ENCODE measurements around the gene SULT1E1.

The SULT1E1 gene

DNA sequence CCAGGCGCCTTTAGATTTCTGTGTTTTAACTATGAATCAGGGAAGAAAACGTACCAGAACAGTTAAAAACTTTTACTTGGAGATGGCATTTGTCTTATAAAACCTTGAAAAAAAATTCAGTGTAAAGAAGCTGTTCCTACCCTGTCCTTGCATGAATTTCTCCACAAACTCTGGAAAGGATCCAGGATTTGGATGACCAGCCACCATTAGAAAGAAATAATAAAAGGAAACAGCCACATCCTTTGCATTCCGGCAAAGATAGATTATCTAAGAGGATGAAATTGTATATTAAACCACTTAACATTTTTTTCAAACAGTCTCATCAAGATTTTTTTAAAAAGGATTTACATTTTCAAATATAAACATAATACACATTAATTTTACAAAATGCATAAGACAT is 10.6 kb downstream of the SULT1E1 start:
- Histone ChIP-seq H3K9ac (ENCODE audit: low read length in 5 of 5) (no peak overlapping the region), H3K4me1 (ENCODE audit: control insufficient read depth in 5 of 5, insufficient read depth in 5 of 5, low read length in 5 of 5) (no peaks in the 10 kb centered on the region), H3K36me3 (ENCODE audit: control insufficient read depth in 5 of 5, insufficient read depth in 5 of 5, low read length in 5 of 5) (no peaks in the 10 kb centered on the region), H3K27me3 (ENCODE audit: control insufficient read depth in 5 of 5, insufficient read depth in 4 of 5, low read length in 5 of 5) (no peaks in the 10 kb centered on the region), H3K4me3 (ENCODE audit: low read depth in 1 of 5, low read length in 5 of 5) (no peak overlapping the region), H3K9me3 (ENCODE audit: control insufficient read depth in 5 of 5, low read length in 5 of 5) (peaks cover 0 to 2% (median 0%) of the 10 kb centered on the region in 5 donors), H3K27ac (ENCODE audit: low read depth, low read length) (no peak overlapping the region)

GRCh38 chr4:69848028-69848427 is 11.9 kb downstream of the SULT1E1 start:
- no peaks in the 10 kb centered on the region for H3K4me1 ChIP-seq (ENCODE audit: control insufficient read depth in 5 of 5, insufficient read depth in 5 of 5, low read length in 5 of 5)
- H3K27ac ChIP-seq (ENCODE audit: low read depth, low read length) = no peak overlapping the region
- no peak overlapping the region for H3K9ac ChIP-seq (ENCODE audit: low read length in 5 of 5)

DNA sequence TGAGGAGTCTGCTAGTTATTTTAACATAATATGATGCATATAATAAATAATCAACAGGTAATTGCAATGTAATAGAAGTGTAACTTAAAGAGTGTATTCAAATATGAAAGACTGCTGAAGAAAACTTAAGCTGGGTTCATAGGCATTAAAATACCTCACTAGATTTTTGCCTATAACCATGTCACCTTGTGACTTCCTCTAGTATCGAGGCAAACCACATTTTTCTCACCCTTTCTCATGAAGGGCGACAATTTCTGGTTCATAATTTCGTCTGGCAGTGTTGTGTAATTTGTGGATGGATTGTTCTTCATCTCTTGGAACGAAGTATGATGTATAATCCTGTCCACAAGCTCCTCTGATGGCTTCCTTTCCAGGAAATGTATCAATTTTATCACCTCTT is 16.0 kb downstream of the SULT1E1 start:
- no peaks in the 10 kb centered on the region for H3K9me3 ChIP-seq (ENCODE audit: control insufficient read depth in 5 of 5, low read length in 5 of 5)
- no peak overlapping the region for H3K9ac ChIP-seq (ENCODE audit: low read length in 5 of 5)
- H3K27ac ChIP-seq (ENCODE audit: low read depth, low read length) = no peak overlapping the region
- no peaks in the 10 kb centered on the region for H3K4me1 ChIP-seq (ENCODE audit: control insufficient read depth in 5 of 5, insufficient read depth in 5 of 5, low read length in 5 of 5)
- H3K36me3 ChIP-seq (ENCODE audit: control insufficient read depth in 5 of 5, insufficient read depth in 5 of 5, low read length in 5 of 5) = no peaks in the 10 kb centered on the region
- H3K4me3 ChIP-seq (ENCODE audit: low read depth in 1 of 5, low read length in 5 of 5) = no peak overlapping the region
- H3K27me3 ChIP-seq (ENCODE audit: control insufficient read depth in 5 of 5, insufficient read depth in 4 of 5, low read length in 5 of 5) = no peaks in the 10 kb centered on the region

More at GRCh38 chr4:69848028-69848427, 11.9 kb downstream of the SULT1E1 start:
- Histone ChIP-seq H3K36me3 (ENCODE audit: control insufficient read depth in 5 of 5, insufficient read depth in 5 of 5, low read length in 5 of 5) (no peaks in the 10 kb centered on the region), H3K27me3 (ENCODE audit: control insufficient read depth in 5 of 5, insufficient read depth in 4 of 5, low read length in 5 of 5) (no peaks in the 10 kb centered on the region), H3K9me3 (ENCODE audit: control insufficient read depth in 5 of 5, low read length in 5 of 5) (peaks cover 0 to 2% (median 0%) of the 10 kb centered on the region in 5 donors), H3K4me3 (ENCODE audit: low read depth in 1 of 5, low read length in 5 of 5) (no peak overlapping the region)

DNA sequence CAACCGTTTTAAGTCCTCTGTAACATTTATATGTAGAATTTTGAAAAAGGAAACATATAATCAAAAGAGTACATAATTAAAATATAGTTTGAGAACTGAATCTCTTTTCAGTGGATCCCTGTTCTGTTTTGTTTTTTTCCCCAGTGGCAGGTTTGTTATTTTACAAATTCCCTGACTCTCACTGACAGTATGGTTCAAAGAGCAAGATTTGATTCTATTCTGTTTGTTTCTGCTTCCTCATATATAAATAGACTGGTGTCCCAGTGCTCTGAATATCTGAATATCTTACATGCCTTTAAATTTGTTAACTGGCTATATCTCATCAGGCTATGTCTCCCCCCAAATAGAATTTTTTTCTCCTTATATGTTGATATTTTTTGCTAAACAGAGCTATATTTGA is 16.6 kb downstream of the SULT1E1 start:
- no peak overlapping the region for H3K9ac ChIP-seq (ENCODE audit: low read length in 5 of 5)

DNA sequence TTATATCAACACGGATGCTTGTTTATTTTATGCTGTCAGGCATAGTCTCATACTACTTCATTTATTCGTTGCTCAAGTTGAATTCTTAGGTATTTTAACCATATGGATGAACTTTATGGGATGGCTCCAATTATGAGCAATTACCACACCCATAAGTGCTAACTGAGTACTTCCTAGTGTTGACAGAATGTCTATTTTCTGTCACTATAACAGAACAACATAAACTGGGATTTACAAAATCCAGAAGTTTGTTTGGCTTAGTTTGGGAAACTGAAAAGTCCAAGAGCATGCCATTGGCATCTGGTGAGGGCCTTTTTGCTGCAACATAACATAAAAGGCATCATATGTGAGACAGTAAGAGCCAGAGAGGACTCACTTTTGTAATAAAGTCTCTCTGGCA is 21.0 kb downstream of the SULT1E1 start:
- H3K36me3 ChIP-seq (ENCODE audit: control insufficient read depth in 5 of 5, insufficient read depth in 5 of 5, low read length in 5 of 5) = no peaks in the 10 kb centered on the region
- no peaks in the 10 kb centered on the region for H3K27me3 ChIP-seq (ENCODE audit: control insufficient read depth in 5 of 5, insufficient read depth in 4 of 5, low read length in 5 of 5)
- H3K9ac ChIP-seq (ENCODE audit: low read length in 5 of 5) = no peak overlapping the region
- H3K9me3 ChIP-seq (ENCODE audit: control insufficient read depth in 5 of 5, low read length in 5 of 5) = no peaks in the 10 kb centered on the region
- no peak overlapping the region for H3K27ac ChIP-seq (ENCODE audit: low read depth, low read length)
- H3K4me1 ChIP-seq (ENCODE audit: control insufficient read depth in 5 of 5, insufficient read depth in 5 of 5, low read length in 5 of 5) = no peaks in the 10 kb centered on the region
- no peak overlapping the region for H3K4me3 ChIP-seq (ENCODE audit: low read depth in 1 of 5, low read length in 5 of 5)

More for the DNA sequence above, 16.6 kb downstream of the SULT1E1 start:
- Histone ChIP-seq H3K27me3 (ENCODE audit: control insufficient read depth in 5 of 5, insufficient read depth in 4 of 5, low read length in 5 of 5) (no peaks in the 10 kb centered on the region), H3K27ac (ENCODE audit: low read depth, low read length) (no peak overlapping the region), H3K36me3 (ENCODE audit: control insufficient read depth in 5 of 5, insufficient read depth in 5 of 5, low read length in 5 of 5) (no peaks in the 10 kb centered on the region), H3K4me3 (ENCODE audit: low read depth in 1 of 5, low read length in 5 of 5) (no peak overlapping the region), H3K9me3 (ENCODE audit: control insufficient read depth in 5 of 5, low read length in 5 of 5) (no peaks in the 10 kb centered on the region), H3K4me1 (ENCODE audit: control insufficient read depth in 5 of 5, insufficient read depth in 5 of 5, low read length in 5 of 5) (no peaks in the 10 kb centered on the region)

GRCh38 chr4:69836287-69836686 is 23.7 kb downstream of the SULT1E1 start:
- H3K36me3 ChIP-seq (ENCODE audit: control insufficient read depth in 5 of 5, insufficient read depth in 5 of 5, low read length in 5 of 5) = no peaks in the 10 kb centered on the region
- H3K27me3 ChIP-seq (ENCODE audit: control insufficient read depth in 5 of 5, insufficient read depth in 4 of 5, low read length in 5 of 5) = no peaks in the 10 kb centered on the region
- H3K4me3 ChIP-seq (ENCODE audit: low read depth in 1 of 5, low read length in 5 of 5) = no peak overlapping the region
- no peak overlapping the region for H3K9ac ChIP-seq (ENCODE audit: low read length in 5 of 5)
- peaks cover 0 to 5% (median 0%) of the 10 kb centered on the region in 5 donors for H3K4me1 ChIP-seq (ENCODE audit: control insufficient read depth in 5 of 5, insufficient read depth in 5 of 5, low read length in 5 of 5)
- no peaks in the 10 kb centered on the region for H3K9me3 ChIP-seq (ENCODE audit: control insufficient read depth in 5 of 5, low read length in 5 of 5)
- no peak overlapping the region for H3K27ac ChIP-seq (ENCODE audit: low read depth, low read length)

DNA sequence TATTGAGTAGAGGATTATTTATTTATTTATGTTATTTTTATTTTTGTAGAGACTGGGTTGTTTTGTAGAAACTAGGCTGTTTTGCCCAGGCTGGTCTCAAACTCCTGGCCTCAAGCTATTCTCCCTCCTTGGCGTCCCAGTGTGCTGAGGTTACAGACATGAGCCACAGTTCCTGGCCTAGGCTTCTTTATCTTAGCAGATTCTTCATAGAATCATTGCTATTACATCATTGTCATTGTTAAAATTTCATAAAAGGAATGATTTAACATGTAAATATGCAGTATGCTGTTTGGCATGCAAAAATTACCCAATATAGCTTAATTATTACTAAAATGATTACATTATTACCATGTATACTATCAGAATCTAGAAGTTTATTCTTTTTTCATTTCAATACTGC is 24.2 kb downstream of the SULT1E1 start:
- Histone ChIP-seq H3K4me3 (ENCODE audit: low read depth in 1 of 5, low read length in 5 of 5) (no peak overlapping the region), H3K27me3 (ENCODE audit: control insufficient read depth in 5 of 5, insufficient read depth in 4 of 5, low read length in 5 of 5) (no peaks in the 10 kb centered on the region), H3K27ac (ENCODE audit: low read depth, low read length) (no peak overlapping the region), H3K4me1 (ENCODE audit: control insufficient read depth in 5 of 5, insufficient read depth in 5 of 5, low read length in 5 of 5) (peaks cover 0 to 5% (median 0%) of the 10 kb centered on the region in 5 donors), H3K9ac (ENCODE audit: low read length in 5 of 5) (no peak overlapping the region), H3K36me3 (ENCODE audit: control insufficient read depth in 5 of 5, insufficient read depth in 5 of 5, low read length in 5 of 5) (no peaks in the 10 kb centered on the region), H3K9me3 (ENCODE audit: control insufficient read depth in 5 of 5, low read length in 5 of 5) (no peaks in the 10 kb centered on the region)

DNA sequence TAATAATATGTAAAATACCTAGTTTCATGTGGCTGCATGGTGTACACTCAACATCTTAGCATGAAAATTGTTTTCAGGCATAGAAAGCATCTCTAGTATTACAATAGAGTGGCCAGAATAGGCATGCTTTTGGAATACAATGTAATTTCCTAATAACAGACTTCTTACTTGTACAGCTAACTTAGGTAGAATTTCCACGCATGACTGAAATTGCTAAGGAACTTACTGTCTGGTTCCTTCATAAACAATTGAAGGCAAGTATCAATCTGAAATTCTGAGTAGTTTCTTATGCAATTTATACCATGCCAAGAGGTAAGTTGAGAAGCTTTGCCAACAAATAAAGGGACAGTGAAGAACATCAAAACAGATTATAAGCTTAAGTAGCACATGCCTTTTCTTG is 26.7 kb downstream of the SULT1E1 start:
- Histone ChIP-seq H3K27me3 (ENCODE audit: control insufficient read depth in 5 of 5, insufficient read depth in 4 of 5, low read length in 5 of 5) (no peaks in the 10 kb centered on the region), H3K27ac (ENCODE audit: low read depth, low read length) (no peak overlapping the region), H3K36me3 (ENCODE audit: control insufficient read depth in 5 of 5, insufficient read depth in 5 of 5, low read length in 5 of 5) (no peaks in the 10 kb centered on the region), H3K4me3 (ENCODE audit: low read depth in 1 of 5, low read length in 5 of 5) (no peak overlapping the region), H3K9me3 (ENCODE audit: control insufficient read depth in 5 of 5, low read length in 5 of 5) (no peaks in the 10 kb centered on the region), H3K4me1 (ENCODE audit: control insufficient read depth in 5 of 5, insufficient read depth in 5 of 5, low read length in 5 of 5) (peaks cover 0 to 5% (median 0%) of the 10 kb centered on the region in 5 donors), H3K9ac (ENCODE audit: low read length in 5 of 5) (no peak overlapping the region)

DNA sequence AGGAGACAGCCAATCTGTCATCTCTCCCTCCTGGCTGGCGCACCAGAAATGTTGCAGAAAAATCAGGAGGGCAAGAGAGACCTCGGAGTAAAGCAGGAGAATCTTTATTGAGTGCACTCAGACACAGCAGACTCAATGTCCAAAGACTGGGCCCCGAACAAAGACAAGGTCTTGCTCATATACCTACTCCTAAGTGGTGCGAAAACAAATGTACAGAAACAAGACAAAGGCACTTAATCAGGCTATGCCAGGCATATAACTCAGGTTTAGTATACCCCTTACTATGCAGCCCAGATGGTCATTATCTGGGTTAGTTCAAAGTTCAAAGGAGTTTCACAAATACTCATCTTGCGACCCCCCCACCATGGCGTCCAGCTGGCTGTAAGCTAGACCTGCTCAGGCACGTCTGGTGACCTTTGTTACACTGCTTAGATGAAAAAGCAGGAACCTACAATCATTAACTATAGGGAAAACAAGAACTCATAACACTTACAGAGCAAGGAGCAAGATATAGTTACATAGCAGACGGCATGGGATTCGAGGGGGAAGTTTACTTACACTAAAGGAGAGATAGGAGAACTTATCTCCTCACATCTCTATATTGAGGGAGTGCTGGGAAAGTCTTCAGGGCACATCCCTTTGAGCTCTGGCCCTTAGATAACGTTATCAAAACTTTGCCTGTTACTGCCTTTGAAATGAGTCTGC is 27.5 kb downstream of the SULT1E1 start:
- H3K27ac ChIP-seq (ENCODE audit: low read depth, low read length) = no peak overlapping the region
- H3K4me3 ChIP-seq (ENCODE audit: low read depth in 1 of 5, low read length in 5 of 5) = no peak overlapping the region
- H3K9me3 ChIP-seq (ENCODE audit: control insufficient read depth in 5 of 5, low read length in 5 of 5) = no peaks in the 10 kb centered on the region
- no peaks in the 10 kb centered on the region for H3K36me3 ChIP-seq (ENCODE audit: control insufficient read depth in 5 of 5, insufficient read depth in 5 of 5, low read length in 5 of 5)
- no peak overlapping the region for H3K9ac ChIP-seq (ENCODE audit: low read length in 5 of 5)
- no peaks in the 10 kb centered on the region for H3K27me3 ChIP-seq (ENCODE audit: control insufficient read depth in 5 of 5, insufficient read depth in 4 of 5, low read length in 5 of 5)
- peaks cover 0 to 5% (median 0%) of the 10 kb centered on the region in 5 donors for H3K4me1 ChIP-seq (ENCODE audit: control insufficient read depth in 5 of 5, insufficient read depth in 5 of 5, low read length in 5 of 5)

GRCh38 chr4:69831646-69832325 is 28.2 kb downstream of the SULT1E1 start:
- Histone ChIP-seq H3K27ac (ENCODE audit: low read depth, low read length) (no peak overlapping the region), H3K27me3 (ENCODE audit: control insufficient read depth in 5 of 5, insufficient read depth in 4 of 5, low read length in 5 of 5) (no peaks in the 10 kb centered on the region), H3K4me3 (ENCODE audit: low read depth in 1 of 5, low read length in 5 of 5) (peak overlapping the region; percentile 19 to 51 (median 43)), H3K36me3 (ENCODE audit: control insufficient read depth in 5 of 5, insufficient read depth in 5 of 5, low read length in 5 of 5) (no peaks in the 10 kb centered on the region), H3K9ac (ENCODE audit: low read length in 5 of 5) (no peak overlapping the region), H3K9me3 (ENCODE audit: control insufficient read depth in 5 of 5, low read length in 5 of 5) (no peaks in the 10 kb centered on the region), H3K4me1 (ENCODE audit: control insufficient read depth in 5 of 5, insufficient read depth in 5 of 5, low read length in 5 of 5) (peaks cover 0 to 5% (median 0%) of the 10 kb centered on the region in 5 donors)

Data from subcutaneous abdominal adipose tissue (tissue), 5 donors.